ENCODE results near the gene BRCA1. TPM values are rescaled to one million over a fixed set of nuclear protein-coding genes. Genes with fewer than 3 reads are reported as not detected.

Gene BRCA1
- polyA plus RNA-seq, 2 of the 4 experiments (the other 2 are of a cell fraction) = 41.0 to 71.8 TPM

GRCh38 chr17:43033948-43034881 lies 90.9 kb downstream of the BRCA1 start:
- ChIA-PET POLR2A (interaction anchor here (1.1 kb wide), 1 partner anchor 10 kb away, joined by 3 read pairs; no protein-coding TSS in a partner anchor), CTCF (interaction anchor here (2.7 kb wide), 1 partner anchor 10 kb away, joined by 19 read pairs; the partner anchor contains the start of gene RND2)
- DNase-seq (ENCODE audit: low read depth in 1 of 2, low spot score in 1 of 2) (no peak), ATAC-seq (no peak), FAIRE-seq (no peak)
- WGBS (ENCODE audit: missing lambda C conversion rate) = 77% methylated on average over 12 of the region's 12 CpGs
- no peak overlapping the region for H3K27ac ChIP-seq
- H3K4me1 ChIP-seq = peaks cover 7% of the 10 kb centered on the region; the same call in 2 of the 3 replicates
- H3K4me2 ChIP-seq = no peak overlapping the region
- TF ChIP-seq RCOR1 (IDR thresholded peaks at IDR 0.05; ENCODE audit: low read depth, low read length) (no peak), NPAS2 (CRISPR knock-in tag; IDR thresholded peaks at IDR 0.05; ENCODE audit: borderline replicate concordance) (no peak), HOXB13 (CRISPR knock-in tag; IDR thresholded peaks at IDR 0.05; ENCODE audit: low read depth) (no peak)
- no peaks in the 10 kb centered on the region for H3K9me3 ChIP-seq
- H3K4me3 ChIP-seq = no peak overlapping the region

GRCh38 chr17:43031666-43032065 lies 93.5 kb downstream of the BRCA1 start:
- no peak overlapping the region for H3K4me2 ChIP-seq
- WGBS (ENCODE audit: missing lambda C conversion rate) = 79% methylated on average over 3 of the region's 3 CpGs
- no peaks in the 10 kb centered on the region for H3K9me3 ChIP-seq
- peaks cover 7% of the 10 kb centered on the region; the same call in 2 of the 3 replicates for H3K4me1 ChIP-seq
- H3K4me3 ChIP-seq = no peak overlapping the region
- H3K27ac ChIP-seq = no peak overlapping the region
- ATAC-seq = no peak
- ChIA-PET CTCF (interaction anchor here (1.1 to 1.8 kb wide), 4 partner anchors 10 to 180 kb away, joined by 3 to 4 read pairs (median 4); partner anchors contain the start of gene TMEM106A), POLR2A (interaction anchor here (0.7 to 1.9 kb wide), 2 partner anchors 9 to 34 kb away, joined by 6 to 9 read pairs; partner anchors contain the start of gene RPL27)
- no peak for DNase-seq (ENCODE audit: low read depth in 1 of 2, low spot score in 1 of 2)
- TF ChIP-seq RFX5 (IDR thresholded peaks at IDR 0.05) (no peak), E2F6 (IDR thresholded peaks at IDR 0.05; ENCODE audit: borderline replicate concordance, low read depth) (no peak), FOSL2 (IDR thresholded peaks at IDR 0.05) (no peak), FOSL2 (CRISPR knock-in tag; IDR thresholded peaks at IDR 0.05) (no peak), EHMT2 (IDR thresholded peaks at IDR 0.05; ENCODE audit: low read depth) (no peak), HDAC2 (IDR thresholded peaks at IDR 0.05) (no peak), FOXS1 (CRISPR knock-in tag; IDR thresholded peaks at IDR 0.05) (no peak), HMGXB4 (CRISPR knock-in tag; IDR thresholded peaks at IDR 0.05; ENCODE audit: borderline replicate concordance) (no peak), JUNB (IDR thresholded peaks at IDR 0.05) (no peak), GATA3 (IDR thresholded peaks at IDR 0.05; ENCODE audit: borderline replicate concordance) (no peak), KDM1A (IDR thresholded peaks at IDR 0.05; ENCODE audit: low read depth) (no peak), BHLHE40 (IDR thresholded peaks at IDR 0.05; ENCODE audit: low read depth, low read length) (no peak), ELK1 (IDR thresholded peaks at IDR 0.05; ENCODE audit: low read depth, low read length) (no peak), CHD4 (IDR thresholded peaks at IDR 0.05; ENCODE audit: borderline replicate concordance) (no peak), JUN (IDR thresholded peaks at IDR 0.05) (no peak), MAFK (IDR thresholded peaks at IDR 0.05; ENCODE audit: partially characterized antibody) (no peak), NR3C1 (IDR thresholded peaks at IDR 0.05) (no peak), CTCF (IDR thresholded peaks at IDR 0.05) (no peak), EHF (CRISPR knock-in tag; IDR thresholded peaks at IDR 0.05) (no peak), CBX8 (IDR thresholded peaks at IDR 0.05) (no peak), ZSCAN20 (CRISPR knock-in tag; IDR thresholded peaks at IDR 0.05) (no peak)
- no peak for FAIRE-seq
